Parathyroid adenoma (tissue), 2 donors: ENCODE measurements around the gene DACH1.

Experiments used
- H2AFZ ChIP-seq: fragments of 300-600 bp; sonication (generic); one replicate; pipeline ENCODE4 v1.7.0; 2017; ENCODE audit warnings: antibody characterized with exemption, mild to moderate bottlenecking
- H3K27ac ChIP-seq: fragments of 300-600 bp; sonication (generic); one replicate; pipeline ENCODE4 v1.7.0; 2017
- H3K27me3 ChIP-seq: fragments of 300-600 bp; sonication (generic); one replicate; pipeline ENCODE4 v1.7.0; 2017; ENCODE audit warnings: low read length; ENCODE audit not compliant: control insufficient read depth, insufficient read depth
- H3K36me3 ChIP-seq: fragments of 300-600 bp; sonication (generic); one replicate; pipeline ENCODE4 v1.7.0; 2017; ENCODE audit warnings: low read length; ENCODE audit not compliant: control insufficient read depth, insufficient read depth
- H3K4me1 ChIP-seq: fragments of 300-600 bp; sonication (generic); one replicate; pipeline ENCODE4 v1.7.0; 2017; ENCODE audit warnings: control low read depth
- H3K4me2 ChIP-seq: fragments of 300-600 bp; sonication (generic); one replicate; pipeline ENCODE4 v1.7.0; 2017; ENCODE audit warnings: low read length
- H3K4me3 ChIP-seq: fragments of 300-600 bp; sonication (generic); one replicate; pipeline ENCODE4 v1.7.0; 2017; ENCODE audit warnings: low read depth, low read length
- H3K79me2 ChIP-seq: fragments of 300-600 bp; sonication (generic); one replicate; pipeline ENCODE4 v1.7.0; 2017; ENCODE audit warnings: control low read depth
- H3K9ac ChIP-seq: fragments of 300-600 bp; sonication (generic); one replicate; pipeline ENCODE4 v1.7.0; 2017; ENCODE audit warnings: mild to moderate bottlenecking
- H3K9me3 ChIP-seq: fragments of 300-600 bp; sonication (generic); one replicate; pipeline ENCODE4 v1.7.0; 2017; ENCODE audit warnings: low read length; ENCODE audit not compliant: control insufficient read depth
- TF ChIP-seq, protein P1 (sequence below): fragments of 300-600 bp; sonication (generic); IDR thresholded peaks from one replicate; pipeline ENCODE4 v1.7.0; 2017; ENCODE audit warnings: antibody characterized with exemption, mild to moderate bottlenecking
- donor health status: primary hyperparathyroidism.

Gene DACH1

DNA sequence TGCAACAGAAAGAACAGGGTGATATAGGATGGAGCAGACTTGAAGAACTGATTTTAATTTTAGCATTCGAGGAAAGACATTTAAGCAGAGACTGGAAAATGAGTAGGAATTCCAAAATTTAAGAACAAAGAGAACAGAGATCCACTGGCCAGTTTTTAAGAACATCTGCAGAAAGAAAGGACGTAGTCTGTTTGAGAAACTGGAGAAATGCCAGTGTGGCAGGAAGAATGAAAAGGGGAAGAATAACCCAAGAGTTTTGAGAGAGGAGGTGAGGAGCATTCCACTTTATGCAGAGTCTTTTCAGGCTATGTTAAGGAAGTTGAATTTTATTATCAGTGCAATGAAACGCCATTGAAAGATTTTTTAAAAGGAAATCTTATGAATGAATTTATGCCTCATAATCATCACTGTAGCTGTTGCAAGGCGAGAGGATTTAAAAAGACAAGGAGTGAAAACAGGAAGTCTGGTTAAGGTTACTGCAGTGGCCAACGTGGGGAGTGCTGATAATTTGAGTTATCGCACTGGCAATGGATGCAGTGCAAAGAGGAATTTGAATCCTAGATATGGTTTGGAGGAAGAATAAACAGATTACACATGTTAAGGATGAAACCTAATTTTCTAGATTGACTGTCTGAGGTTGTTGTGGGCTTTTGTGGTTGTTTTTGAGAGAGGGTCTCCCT lies 253.8 kb downstream of the DACH1 start:
- H3K9me3 ChIP-seq, result no peaks in the 10 kb centered on the region
- no peak overlapping the region for H2AFZ ChIP-seq
- H3K27me3 ChIP-seq, result no peaks in the 10 kb centered on the region
- H3K36me3 ChIP-seq, result no peaks in the 10 kb centered on the region
- no peaks in the 10 kb centered on the region for H3K4me1 ChIP-seq
- H3K27ac ChIP-seq, result no peak overlapping the region
- no peak overlapping the region for H3K9ac ChIP-seq
- no peaks in the 10 kb centered on the region for H3K79me2 ChIP-seq
- TF ChIP-seq, protein P1, sequence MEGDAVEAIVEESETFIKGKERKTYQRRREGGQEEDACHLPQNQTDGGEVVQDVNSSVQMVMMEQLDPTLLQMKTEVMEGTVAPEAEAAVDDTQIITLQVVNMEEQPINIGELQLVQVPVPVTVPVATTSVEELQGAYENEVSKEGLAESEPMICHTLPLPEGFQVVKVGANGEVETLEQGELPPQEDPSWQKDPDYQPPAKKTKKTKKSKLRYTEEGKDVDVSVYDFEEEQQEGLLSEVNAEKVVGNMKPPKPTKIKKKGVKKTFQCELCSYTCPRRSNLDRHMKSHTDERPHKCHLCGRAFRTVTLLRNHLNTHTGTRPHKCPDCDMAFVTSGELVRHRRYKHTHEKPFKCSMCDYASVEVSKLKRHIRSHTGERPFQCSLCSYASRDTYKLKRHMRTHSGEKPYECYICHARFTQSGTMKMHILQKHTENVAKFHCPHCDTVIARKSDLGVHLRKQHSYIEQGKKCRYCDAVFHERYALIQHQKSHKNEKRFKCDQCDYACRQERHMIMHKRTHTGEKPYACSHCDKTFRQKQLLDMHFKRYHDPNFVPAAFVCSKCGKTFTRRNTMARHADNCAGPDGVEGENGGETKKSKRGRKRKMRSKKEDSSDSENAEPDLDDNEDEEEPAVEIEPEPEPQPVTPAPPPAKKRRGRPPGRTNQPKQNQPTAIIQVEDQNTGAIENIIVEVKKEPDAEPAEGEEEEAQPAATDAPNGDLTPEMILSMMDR, result no peak
- no peak overlapping the region for H3K4me2 ChIP-seq
- no peak overlapping the region for H3K4me3 ChIP-seq

DNA sequence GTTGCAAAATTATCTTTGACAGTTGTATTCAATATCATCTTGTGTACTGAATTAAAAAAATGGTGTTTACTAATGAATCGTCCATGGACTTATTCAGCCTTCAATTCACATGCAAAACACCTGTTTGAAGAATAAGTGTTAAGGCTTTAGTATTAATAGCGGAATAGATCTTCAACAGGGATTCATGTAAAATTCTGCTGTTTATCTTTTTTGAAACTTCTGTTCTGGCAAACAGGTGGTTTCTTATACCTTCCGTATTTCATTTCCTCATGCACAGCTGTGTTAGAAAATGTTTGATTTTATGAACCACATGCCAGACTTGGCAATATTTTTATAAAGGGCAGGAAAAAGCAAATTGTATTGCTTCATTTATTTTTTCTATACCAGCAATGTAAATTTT lies 255.7 kb downstream of the DACH1 start:
- Histone ChIP-seq H3K36me3 (no peaks in the 10 kb centered on the region), H3K4me2 (no peak overlapping the region), H2AFZ (no peak overlapping the region), H3K4me3 (no peak overlapping the region), H3K4me1 (no peaks in the 10 kb centered on the region), H3K79me2 (no peaks in the 10 kb centered on the region), H3K9me3 (no peaks in the 10 kb centered on the region), H3K9ac (no peak overlapping the region), H3K27me3 (no peaks in the 10 kb centered on the region), H3K27ac (no peak overlapping the region)
- TF ChIP-seq, protein P1, result no peak

DNA sequence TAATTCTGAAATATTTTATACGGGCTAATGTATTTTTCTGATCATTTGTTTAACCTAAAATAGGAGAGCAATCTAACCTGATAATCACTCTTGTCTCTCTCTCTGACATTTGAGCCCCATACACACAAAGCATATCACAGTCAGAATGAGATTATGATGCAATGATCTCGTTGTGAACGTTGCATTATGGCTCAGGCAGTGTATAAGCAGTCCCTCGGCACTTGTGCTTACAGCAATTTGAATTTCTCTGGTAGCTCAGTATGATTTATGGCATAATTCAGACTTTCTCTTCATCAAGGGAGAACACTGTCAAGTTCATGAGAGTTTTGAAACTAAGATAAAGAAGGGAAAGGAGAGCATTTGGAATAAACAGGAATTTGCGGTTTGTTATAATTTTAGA lies 256.1 kb downstream of the DACH1 start:
- TF ChIP-seq, protein P1, result no peak
- no peak overlapping the region for H3K4me2 ChIP-seq
- no peaks in the 10 kb centered on the region for H3K9me3 ChIP-seq
- H3K4me1 ChIP-seq, result no peaks in the 10 kb centered on the region
- H3K36me3 ChIP-seq, result no peaks in the 10 kb centered on the region
- no peak overlapping the region for H3K27ac ChIP-seq
- no peak overlapping the region for H3K4me3 ChIP-seq
- H3K79me2 ChIP-seq, result no peaks in the 10 kb centered on the region
- H3K27me3 ChIP-seq, result no peaks in the 10 kb centered on the region
- H2AFZ ChIP-seq, result no peak overlapping the region
- no peak overlapping the region for H3K9ac ChIP-seq

DNA sequence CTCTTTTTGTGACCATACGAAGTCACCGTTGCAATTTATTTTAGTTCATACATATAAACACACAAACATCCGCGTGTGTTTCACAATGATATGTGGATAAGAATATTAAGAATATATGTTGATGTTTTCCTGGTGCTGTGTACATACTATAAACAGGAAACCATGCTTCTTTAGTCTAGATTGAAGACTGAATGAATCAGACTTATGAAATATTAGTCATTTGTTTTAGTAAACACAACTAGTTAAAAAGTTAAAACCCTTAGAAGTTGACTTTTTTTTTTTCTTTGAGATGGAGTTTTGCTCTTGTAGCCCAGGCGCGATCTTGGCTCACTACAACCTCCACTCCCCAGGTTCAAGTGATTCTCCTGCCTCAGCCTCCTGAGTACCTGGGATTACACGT lies 257.7 kb downstream of the DACH1 start:
- no peak overlapping the region for H3K4me3 ChIP-seq
- H3K4me1 ChIP-seq, result no peaks in the 10 kb centered on the region
- no peaks in the 10 kb centered on the region for H3K27me3 ChIP-seq
- no peaks in the 10 kb centered on the region for H3K79me2 ChIP-seq
- TF ChIP-seq, protein P1, result no peak
- H2AFZ ChIP-seq, result no peak overlapping the region
- H3K36me3 ChIP-seq, result no peaks in the 10 kb centered on the region
- no peak overlapping the region for H3K9ac ChIP-seq
- H3K4me2 ChIP-seq, result no peak overlapping the region
- no peak overlapping the region for H3K27ac ChIP-seq
- no peaks in the 10 kb centered on the region for H3K9me3 ChIP-seq

DNA sequence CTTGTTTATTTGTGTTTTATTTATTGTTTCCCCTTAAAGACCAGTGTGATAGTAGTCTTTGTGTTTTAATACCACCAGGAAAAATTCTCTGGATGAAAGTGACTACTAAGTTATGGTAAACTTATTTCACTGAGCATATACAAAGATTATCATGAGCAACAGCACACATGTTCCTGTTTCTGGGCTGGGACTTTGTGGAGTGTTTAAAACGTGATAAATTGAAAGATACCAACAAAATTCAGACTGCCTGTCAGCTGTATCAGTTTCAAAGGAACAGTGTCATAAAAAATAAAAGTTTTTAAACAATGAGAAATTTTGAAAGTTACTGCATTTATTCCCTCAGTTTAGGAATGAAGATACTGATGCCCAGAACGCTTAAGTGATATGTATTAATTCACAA lies 259.4 kb downstream of the DACH1 start:
- TF ChIP-seq, protein P1, result no peak
- Histone ChIP-seq H3K4me2 (no peak overlapping the region), H3K9me3 (no peaks in the 10 kb centered on the region), H3K27ac (no peak overlapping the region), H3K9ac (no peak overlapping the region), H2AFZ (no peak overlapping the region), H3K27me3 (no peaks in the 10 kb centered on the region), H3K36me3 (no peaks in the 10 kb centered on the region), H3K4me3 (no peak overlapping the region), H3K79me2 (no peaks in the 10 kb centered on the region), H3K4me1 (no peaks in the 10 kb centered on the region)
